Colonic mucosa (tissue), 4 donors: ENCODE results near the gene LETMD1. TPM values are rescaled to one million over a fixed set of nuclear protein-coding genes. Genes with fewer than 3 reads are reported as not detected.

ENCODE experiments used
- DNase-seq: peaks from one replicate; pipeline ENCODE4 v3.0.0-alpha.2; 2020
- H3K27ac ChIP-seq: fragments of 200-600 bp; one replicate; pipeline ENCODE4 v1.8.0; 2021
- H3K27me3 ChIP-seq: fragments of 200-600 bp; one replicate; pipeline ENCODE4 v1.8.0; 2021
- H3K36me3 ChIP-seq: fragments of 200-600 bp; one replicate; pipeline ENCODE4 v1.8.0; 2021
- H3K4me1 ChIP-seq: fragments of 200-600 bp; one replicate; pipeline ENCODE4 v1.8.0; 2021; ENCODE audit warnings: mild to moderate bottlenecking
- H3K4me3 ChIP-seq: fragments of 200-600 bp; one replicate; pipeline ENCODE4 v1.8.0; 2021
- H3K9ac ChIP-seq, 2 donors: one replicate each; pipeline ENCODE4 v1.7.0; 2013; ENCODE audit warnings: control low read depth in 2 of 2, low read depth in 2 of 2, low read length in 2 of 2
- H3K9me3 ChIP-seq: fragments of 200-600 bp; one replicate; pipeline ENCODE4 v1.8.0; 2021
- CTCF ChIP-seq: fragments of 200-600 bp; IDR thresholded peaks from one replicate; pipeline ENCODE4 v1.8.0; 2022; ENCODE audit warnings: antibody characterized with exemption, mild to moderate bottlenecking
- intact Hi-C: fragments of 100-400 bp; cut with DNase I; formaldehyde crosslinking; loops from one replicate; pipeline ENCODE4 v1.14.1; 2022
- total RNA-seq, 2 donors: library from RNA; stranded (reverse); fragmentation: NEBNext Ultra II Directional in 1 of 2; extraction: Animal tissue kit (Norgen Biotek cat#: 25700) in 1 of 2; gene quantifications; one replicate each; pipeline ENCODE4 v1.2.1, GENCODE V29; 2021
- donor health status: healthy.
- donor health status: DM: no; HTN: no; CAD: no.
- donor health status: DM: no; HTN: no; CAD: no.

The LETMD1 gene
- total RNA-seq, 2 donors from 2014 or later, result 54.8 to 67.8 TPM

- H3K9me3 ChIP-seq, result no peaks in the 10 kb centered on the region
- TF ChIP-seq CTCF, result no peak
- intact Hi-C loops, result no loop called here
- no peaks in the 10 kb centered on the region for H3K27me3 ChIP-seq
- H3K4me3 ChIP-seq, result no peak overlapping the region
- no peaks in the 10 kb centered on the region for H3K4me1 ChIP-seq
- peaks cover 15% of the 10 kb centered on the region for H3K36me3 ChIP-seq
- H3K9ac ChIP-seq, result no peak overlapping the region
- DNase-seq, result no peak
- H3K27ac ChIP-seq, result no peak overlapping the region
Observed at GRCh38 chr12:51056242-51056641, 8.1 kb downstream of the LETMD1 start.

- H3K4me1 ChIP-seq, result no peaks in the 10 kb centered on the region
- no peak overlapping the region for H3K4me3 ChIP-seq
- no peak for TF ChIP-seq CTCF
- no peak overlapping the region for H3K9ac ChIP-seq
- H3K36me3 ChIP-seq, result peaks cover 15% of the 10 kb centered on the region
- no peak for DNase-seq
- no peaks in the 10 kb centered on the region for H3K27me3 ChIP-seq
- no peak overlapping the region for H3K27ac ChIP-seq
- intact Hi-C loops, result no loop called here
- no peaks in the 10 kb centered on the region for H3K9me3 ChIP-seq
Observed at GRCh38 chr12:51059086-51059485, 11.0 kb downstream of the LETMD1 start.

- no peak for TF ChIP-seq CTCF
- Histone ChIP-seq H3K27ac (no peak overlapping the region), H3K36me3 (peaks cover 15% of the 10 kb centered on the region), H3K9me3 (no peaks in the 10 kb centered on the region), H3K9ac (no peak overlapping the region), H3K4me3 (no peak overlapping the region), H3K27me3 (no peaks in the 10 kb centered on the region), H3K4me1 (no peaks in the 10 kb centered on the region)
- intact Hi-C loops, result no loop called here
- DNase-seq, result no peak
Observed at GRCh38 chr12:51062631-51063397, 14.7 kb downstream of the LETMD1 start.

- Histone ChIP-seq H3K27me3 (no peaks in the 10 kb centered on the region), H3K9me3 (no peaks in the 10 kb centered on the region), H3K9ac (no peak overlapping the region), H3K27ac (no peak overlapping the region), H3K36me3 (no peaks in the 10 kb centered on the region), H3K4me1 (no peaks in the 10 kb centered on the region), H3K4me3 (no peak overlapping the region)
- intact Hi-C loops, result no loop called here
- DNase-seq, result no peak
- TF ChIP-seq CTCF, result no peak
Observed at GRCh38 chr12:51065530-51065929, 17.4 kb downstream of the LETMD1 start.

- no peak overlapping the region for H3K4me3 ChIP-seq
- intact Hi-C loops, result no loop called here
- no peak overlapping the region for H3K9ac ChIP-seq
- no peaks in the 10 kb centered on the region for H3K36me3 ChIP-seq
- no peak overlapping the region for H3K27ac ChIP-seq
- no peaks in the 10 kb centered on the region for H3K9me3 ChIP-seq
- no peaks in the 10 kb centered on the region for H3K4me1 ChIP-seq
- no peak for DNase-seq
- H3K27me3 ChIP-seq, result no peaks in the 10 kb centered on the region
- no peak for TF ChIP-seq CTCF
Observed at GRCh38 chr12:51067229-51067628, 19.1 kb downstream of the LETMD1 start.
